Measurements from ENCODE around the gene KIF7.
"Not testable (repeated sequence)": the region's sequence is repeated elsewhere in the genome, so short reads cannot be mapped to it uniquely, and the experiment has no call there.

Gene KIF7

DNA sequence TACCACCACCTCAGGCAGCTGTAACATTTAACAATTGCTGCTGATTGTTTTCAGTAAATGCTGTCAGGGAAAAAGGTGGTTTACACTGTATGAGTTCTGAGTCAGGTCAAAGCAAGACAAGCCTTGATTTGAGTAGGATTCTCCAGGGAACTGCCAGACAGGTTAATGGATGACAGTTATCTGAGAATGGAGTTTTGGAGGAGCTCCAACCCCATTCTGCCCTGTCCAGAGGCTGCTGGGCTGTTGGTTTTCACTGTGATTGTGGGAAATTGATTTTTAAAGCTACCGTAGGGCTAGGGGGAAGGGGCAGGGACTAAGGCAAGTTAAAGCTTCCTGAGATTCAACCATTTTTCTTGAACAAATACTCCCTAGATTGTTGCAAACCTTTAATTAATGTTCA is 40.1 kb downstream of the KIF7 start:
- no peak for DNase-seq

DNA sequence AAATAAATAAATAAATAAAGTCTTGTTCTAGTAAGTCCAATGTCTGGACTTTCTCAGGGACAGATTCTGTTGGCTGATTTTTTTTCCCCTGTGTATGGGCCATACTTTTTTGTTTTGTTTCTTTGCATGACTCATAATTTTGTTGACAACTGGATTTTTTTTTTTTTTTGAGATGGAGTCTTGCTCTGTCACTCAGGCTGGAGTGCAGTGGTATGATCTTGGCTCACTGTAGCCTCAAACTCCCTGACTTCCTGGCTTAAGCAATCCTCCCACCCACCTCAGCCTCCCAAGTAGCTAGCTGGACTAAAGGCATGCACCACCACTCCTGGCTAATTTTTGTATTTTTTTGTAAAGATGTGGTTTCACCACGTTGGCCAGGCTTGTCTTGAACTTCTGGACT is 41.1 kb downstream of the KIF7 start:
- no peak for DNase-seq

DNA sequence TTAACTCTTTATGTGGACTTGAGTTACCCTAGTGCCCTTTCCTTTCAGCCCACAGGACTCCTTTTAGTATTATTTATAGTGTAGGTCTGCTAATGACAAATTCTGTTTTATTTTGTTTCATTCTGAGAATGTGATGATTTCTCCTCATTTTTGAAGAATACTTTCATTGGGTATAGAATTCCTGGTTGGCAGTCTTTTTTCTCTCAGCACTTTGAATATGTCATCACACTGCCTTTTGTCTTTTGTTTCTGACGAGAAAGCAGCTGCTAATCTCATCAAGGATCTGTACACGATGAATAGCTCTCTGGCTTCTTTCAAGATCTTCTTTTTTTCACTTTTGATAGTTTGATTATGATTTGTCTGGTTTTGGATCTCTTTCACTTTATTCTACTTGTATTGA is 42.2 kb downstream of the KIF7 start:
- no peak for DNase-seq

DNA sequence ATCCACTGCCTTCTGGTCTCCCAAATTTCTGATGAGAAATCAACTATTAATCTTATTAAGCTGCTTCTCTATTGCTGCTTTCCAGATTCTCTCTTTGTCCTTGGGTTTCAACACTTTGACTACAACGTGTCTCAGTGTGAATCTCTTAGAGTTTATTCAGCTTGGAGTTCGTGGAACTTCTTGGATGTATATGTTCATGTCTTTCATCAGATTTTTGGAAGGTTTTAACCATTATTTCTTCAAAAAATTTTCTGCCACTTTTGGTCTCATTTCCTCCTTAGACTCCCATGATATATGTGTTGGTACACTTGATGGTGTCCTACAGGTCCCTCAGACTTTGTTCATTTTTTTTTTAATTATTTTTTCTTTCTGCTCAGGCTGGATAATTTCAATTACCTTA is 44.0 kb downstream of the KIF7 start:
- no peak for DNase-seq

DNA sequence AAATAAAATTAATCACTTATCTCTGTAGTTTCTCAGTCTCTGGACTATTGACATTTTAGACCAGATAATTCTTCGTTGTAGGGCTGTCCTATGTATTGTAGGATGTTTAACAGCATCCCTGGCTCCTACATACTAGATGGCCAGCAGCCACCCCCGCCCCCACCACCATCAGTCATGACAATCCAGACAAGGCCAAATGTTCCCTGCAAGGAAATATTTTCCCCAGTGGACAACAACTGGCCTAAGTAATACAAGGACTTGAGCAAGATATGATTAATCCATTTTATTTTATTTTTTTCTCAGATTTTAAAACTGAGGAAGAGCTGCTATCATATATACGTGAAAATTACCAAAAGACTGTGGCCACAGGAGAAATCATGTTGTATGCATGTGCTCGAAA is 56.2 kb downstream of the KIF7 start:
- no peak for DNase-seq

DNA sequence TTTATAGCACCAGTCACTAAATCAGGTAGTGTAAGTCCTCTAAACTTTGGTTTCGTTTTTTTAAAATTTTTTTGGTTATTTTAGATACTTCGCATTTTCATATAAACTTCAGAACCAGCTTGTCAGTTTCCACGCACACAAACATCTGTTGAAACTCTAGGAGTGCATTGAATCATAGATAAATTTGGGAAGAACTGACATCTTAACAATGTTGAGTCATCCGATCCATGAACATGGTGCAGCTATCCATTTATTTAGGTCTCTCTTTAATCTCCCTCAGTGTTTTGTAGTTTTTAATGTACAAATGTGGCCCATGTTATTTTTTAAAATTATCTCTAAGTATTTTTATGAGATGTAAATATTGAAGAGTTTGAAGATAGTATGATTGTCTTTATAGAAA is 62.2 kb downstream of the KIF7 start:
- DNase-seq, result no peak

DNA sequence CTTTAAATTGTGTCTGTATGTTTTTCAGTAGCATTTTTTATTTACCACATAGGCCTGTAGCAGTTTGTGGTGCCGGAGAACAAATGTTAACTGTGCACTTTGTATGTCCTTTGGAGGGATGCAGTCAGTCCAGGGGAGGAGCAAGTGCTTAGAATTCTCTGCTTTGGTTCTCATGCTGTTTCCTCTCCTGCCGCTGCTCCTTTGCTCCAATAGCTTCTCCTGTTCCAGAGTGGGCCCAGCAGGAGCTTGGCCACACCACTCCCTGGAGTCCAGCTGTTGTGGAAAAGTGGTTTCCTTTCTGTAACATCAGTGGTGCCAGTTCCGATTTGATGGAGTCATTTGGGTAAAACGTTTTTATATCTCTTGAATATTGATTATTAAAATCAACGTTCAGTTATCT is 63.4 kb downstream of the KIF7 start:
- no peak for DNase-seq

DNA sequence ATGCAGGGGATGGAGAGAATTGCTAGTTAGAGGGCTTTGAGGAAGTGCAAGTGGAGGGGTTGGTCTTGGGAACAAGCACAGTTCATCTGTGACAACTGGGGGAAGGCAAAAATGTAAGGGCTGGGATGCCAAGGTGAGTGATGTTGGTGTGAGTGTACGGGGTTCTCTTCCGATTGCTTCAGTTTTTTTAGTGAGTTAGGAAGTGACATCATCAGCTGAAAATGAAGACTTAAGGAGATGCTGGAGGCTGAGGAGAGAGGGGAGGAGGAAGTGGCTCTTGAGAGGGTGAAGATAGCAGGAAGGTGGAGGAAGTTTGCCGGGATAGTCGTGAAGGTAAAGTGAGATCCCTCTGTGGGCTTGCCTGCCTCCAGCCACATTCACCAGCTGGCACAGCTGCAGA is 67.3 kb downstream of the KIF7 start:
- no peak for DNase-seq

DNA sequence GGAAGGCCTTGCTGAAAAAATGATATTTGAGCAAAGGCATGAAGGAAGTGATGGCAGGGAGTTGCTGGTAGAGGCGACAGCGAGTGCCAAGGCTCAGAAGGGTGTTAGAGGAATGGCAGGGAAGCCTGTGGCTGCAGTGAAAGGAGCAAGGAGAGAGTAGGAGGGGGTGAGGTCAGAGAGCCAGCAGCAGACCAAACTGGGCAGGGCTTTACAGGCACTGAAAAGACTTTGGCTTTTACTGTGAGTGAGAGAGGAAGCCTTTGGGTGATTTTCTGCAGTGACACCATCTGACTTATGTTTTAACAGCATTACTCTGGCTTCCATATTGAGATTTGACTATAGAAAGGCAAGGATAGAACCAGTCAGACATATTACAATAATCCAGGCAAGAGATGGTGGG is 68.6 kb downstream of the KIF7 start:
- no peak for DNase-seq

DNA sequence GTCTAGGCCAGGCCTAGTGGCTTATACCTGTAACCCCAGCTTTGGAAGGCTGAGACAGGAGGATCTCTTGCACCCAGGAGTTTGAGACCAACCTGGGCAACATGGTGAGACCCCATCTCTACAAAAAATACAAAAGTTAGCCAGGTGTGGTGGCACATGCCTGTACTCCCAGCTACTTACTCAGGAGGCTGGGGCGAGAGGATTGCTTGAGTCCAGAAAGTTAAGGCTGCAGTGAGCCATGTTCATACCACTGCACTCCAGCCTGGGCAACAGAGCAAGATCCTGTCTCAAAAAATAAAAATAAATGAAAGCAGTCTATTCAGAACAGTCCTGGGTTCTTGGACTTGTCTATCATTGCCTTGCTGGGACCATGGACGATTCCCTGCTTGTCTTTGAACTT is 74.5 kb downstream of the KIF7 start:
- DNase-seq, result not testable (repeated sequence)

DNA sequence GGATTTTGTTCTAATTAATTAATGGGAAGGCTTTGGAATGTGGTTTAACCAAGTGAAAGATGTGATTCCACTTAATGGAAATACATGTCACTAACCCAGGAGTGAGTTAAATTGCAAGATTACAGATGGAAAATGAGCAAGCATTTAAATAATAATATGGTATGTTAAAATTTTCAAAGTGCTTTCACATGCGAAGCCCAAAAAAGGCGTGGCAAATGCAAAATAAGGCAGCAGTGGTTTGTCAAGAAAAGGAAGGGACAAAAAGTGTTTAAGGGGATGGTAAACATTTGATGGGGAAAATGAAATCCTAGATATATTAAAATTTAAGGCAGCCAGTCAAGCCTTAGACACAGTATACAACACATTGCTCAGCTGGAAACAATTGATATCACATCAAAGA is 77.1 kb downstream of the KIF7 start:
- DNase-seq, result no peak

All from stimulated activated CD8-positive, alpha-beta memory T cell treated with anti-CD3 and anti-CD28 coated beads, Interleukin-4, amount 100 ng/mL, for 48 hours (primary cell).